BLaER1 (cell line): Measurements from ENCODE around the gene USP34.

Experiments
- H3K27ac ChIP-seq: shearing (Covaris generic); formaldehyde crosslinking; 2 replicates; pipeline ENCODE4 v1.8.1; 2022
- H3K27me3 ChIP-seq: shearing (Covaris generic); formaldehyde crosslinking; 2 replicates; pipeline ENCODE4 v1.8.1; 2022
- H3K36me3 ChIP-seq: shearing (Covaris generic); formaldehyde crosslinking; 2 replicates; pipeline ENCODE4 v1.8.1; 2022
- H3K4me1 ChIP-seq: shearing (Covaris generic); formaldehyde crosslinking; 2 replicates; pipeline ENCODE4 v1.8.1; 2022
- H3K4me2 ChIP-seq: shearing (Covaris generic); formaldehyde crosslinking; 2 replicates; pipeline ENCODE4 v1.8.1; 2022
- H3K4me3 ChIP-seq: shearing (Covaris generic); formaldehyde crosslinking; 2 replicates; pipeline ENCODE4 v1.8.1; 2022
- H3K9ac ChIP-seq: shearing (Covaris generic); formaldehyde crosslinking; 2 replicates; pipeline ENCODE4 v1.8.1; 2022
- H3K9me3 ChIP-seq: shearing (Covaris generic); formaldehyde crosslinking; 2 replicates; pipeline ENCODE4 v1.8.1; 2022
- H4K20me1 ChIP-seq: shearing (Covaris generic); formaldehyde crosslinking; 2 replicates; pipeline ENCODE4 v1.8.1; 2022
- Cebpa-rat ChIP-seq: shearing (Covaris generic); IDR thresholded peaks from 2 replicates; pipeline ENCODE4 v1.8.1; 2022

The USP34 gene

DNA sequence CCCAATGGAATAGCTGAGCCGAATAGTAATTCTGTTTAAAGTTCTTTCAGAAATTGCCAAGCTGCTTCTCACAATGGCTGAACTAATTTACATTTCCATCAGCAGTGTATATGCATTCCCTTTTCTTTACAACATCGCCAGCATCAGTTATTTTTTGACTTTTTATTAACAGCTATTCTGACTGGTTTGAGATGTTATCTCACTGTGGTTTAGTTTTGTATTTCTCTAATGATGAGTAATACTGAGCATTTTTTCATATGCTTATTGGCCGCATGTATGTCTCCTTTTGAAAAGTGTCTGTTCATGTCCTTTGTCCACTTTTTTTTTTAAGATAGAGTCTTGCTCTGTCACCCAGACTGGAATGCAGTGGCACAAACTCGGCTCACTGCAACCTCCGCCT is 208.2 kb downstream of the USP34 start:
- Histone ChIP-seq H4K20me1 (no peaks in the 10 kb centered on the region), H3K4me2 (no peak overlapping the region), H3K9me3 (no peaks in the 10 kb centered on the region), H3K4me1 (no peaks in the 10 kb centered on the region), H3K4me3 (no peak overlapping the region), H3K36me3 (peaks cover 92% of the 10 kb centered on the region), H3K27me3 (no peaks in the 10 kb centered on the region), H3K9ac (no peak overlapping the region), H3K27ac (no peak overlapping the region)
- no peak for TF ChIP-seq Cebpa-rat

DNA sequence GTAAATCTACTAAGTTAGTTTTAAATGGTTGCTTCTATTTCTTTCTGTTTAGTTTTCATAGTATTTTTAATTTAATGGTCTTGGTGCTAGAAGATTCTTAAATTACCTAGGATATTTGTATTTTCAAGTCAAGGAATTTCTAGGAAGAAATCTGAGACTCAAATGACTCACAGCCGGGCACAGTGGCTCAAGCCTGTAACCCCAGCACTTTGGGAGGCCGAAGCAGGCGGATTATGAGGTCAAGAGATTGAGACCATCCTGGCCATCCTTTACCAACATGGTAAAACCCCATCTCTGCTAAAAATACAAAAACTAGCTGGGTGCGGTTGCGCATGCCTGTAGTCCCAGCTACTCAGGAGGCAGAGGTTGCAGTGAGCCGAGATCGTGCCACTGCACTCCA is 213.4 kb downstream of the USP34 start:
- H3K4me3 ChIP-seq = no peak overlapping the region
- H3K36me3 ChIP-seq = peaks cover 86% of the 10 kb centered on the region
- H3K4me2 ChIP-seq = no peak overlapping the region
- no peaks in the 10 kb centered on the region for H3K4me1 ChIP-seq
- TF ChIP-seq Cebpa-rat = no peak
- H3K27ac ChIP-seq = no peak overlapping the region
- H3K9me3 ChIP-seq = no peaks in the 10 kb centered on the region
- no peaks in the 10 kb centered on the region for H4K20me1 ChIP-seq
- H3K9ac ChIP-seq = no peak overlapping the region
- H3K27me3 ChIP-seq = no peaks in the 10 kb centered on the region

DNA sequence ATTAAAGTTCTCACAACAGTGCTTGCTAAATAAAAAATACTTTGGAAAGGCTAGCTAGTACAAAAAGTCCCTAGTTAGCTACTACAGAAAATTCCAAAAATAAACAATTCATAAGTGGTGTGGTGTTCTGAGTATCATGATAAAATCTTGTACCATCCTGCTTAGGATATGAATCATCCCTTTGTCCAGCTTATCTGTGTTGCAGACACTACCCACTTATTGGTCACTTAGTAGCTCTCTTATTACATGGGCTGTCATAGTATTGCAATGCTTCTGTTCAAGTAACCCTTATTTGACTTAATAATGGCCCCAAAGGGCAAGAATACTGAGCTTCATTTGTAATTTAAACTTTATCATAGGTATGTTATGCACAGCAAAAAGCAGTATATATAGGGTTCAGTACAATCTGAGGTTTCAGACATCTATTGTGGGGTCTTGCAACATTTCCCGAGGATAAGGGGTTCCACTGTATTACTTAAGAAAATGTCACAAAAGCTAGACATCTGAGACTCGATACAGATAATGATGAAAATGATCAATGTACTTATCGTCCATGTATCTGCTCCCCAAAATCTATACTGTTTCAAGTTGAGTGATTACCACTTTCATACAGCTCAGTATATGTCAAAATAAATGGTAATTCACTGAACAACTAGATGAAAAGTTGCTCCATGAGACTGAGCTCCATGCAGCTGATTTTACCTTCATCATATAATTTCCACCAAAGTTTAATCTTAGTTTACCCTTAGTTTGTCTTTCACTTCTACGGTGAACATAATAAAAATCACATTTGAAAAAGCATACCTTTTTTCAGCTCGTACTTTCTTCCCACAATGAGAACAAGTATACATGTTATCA is 215.1 kb downstream of the USP34 start:
- no peak overlapping the region for H3K4me3 ChIP-seq
- no peak for TF ChIP-seq Cebpa-rat
- no peaks in the 10 kb centered on the region for H4K20me1 ChIP-seq
- no peaks in the 10 kb centered on the region for H3K4me1 ChIP-seq
- H3K27ac ChIP-seq = no peak overlapping the region
- H3K9me3 ChIP-seq = no peaks in the 10 kb centered on the region
- H3K9ac ChIP-seq = no peak overlapping the region
- H3K36me3 ChIP-seq = peaks cover 85% of the 10 kb centered on the region
- H3K4me2 ChIP-seq = no peak overlapping the region
- H3K27me3 ChIP-seq = no peaks in the 10 kb centered on the region

DNA sequence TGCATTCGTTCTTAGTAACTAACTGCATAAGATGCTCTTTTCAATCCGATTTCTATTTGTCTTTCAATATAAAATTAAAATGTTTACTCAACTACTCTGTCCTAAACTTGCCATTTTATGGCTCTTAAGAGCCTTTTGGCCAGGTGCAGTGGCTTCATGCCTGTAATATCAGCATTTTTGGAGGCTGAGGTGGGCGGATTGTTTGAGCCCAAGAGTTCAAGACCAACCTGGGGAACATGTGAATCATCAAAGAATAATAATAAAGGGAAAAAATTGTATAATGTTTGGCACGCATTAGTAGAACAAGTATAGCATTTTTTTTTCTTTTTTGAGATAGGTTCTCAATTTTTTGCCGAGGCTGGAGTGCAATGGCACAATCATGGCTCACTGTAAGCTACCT is 216.4 kb downstream of the USP34 start:
- peaks cover 88% of the 10 kb centered on the region for H3K36me3 ChIP-seq

DNA sequence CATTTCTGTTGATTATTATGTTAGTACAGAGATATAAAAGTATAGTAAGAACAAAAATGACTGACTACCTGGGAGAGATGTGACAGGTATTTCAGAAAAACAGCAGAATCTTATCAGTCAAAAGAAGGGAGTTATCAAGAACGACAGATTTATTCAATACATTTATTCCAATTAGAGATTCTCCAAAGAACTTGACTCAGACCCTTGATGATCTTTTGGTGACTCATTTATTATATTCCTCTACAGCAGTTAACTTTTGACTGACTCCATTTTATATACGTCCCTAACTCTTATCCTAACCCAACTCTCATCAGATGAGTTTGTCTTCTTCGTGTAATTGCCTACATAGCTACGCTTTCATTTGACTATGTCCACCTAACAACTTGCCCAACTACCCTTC is 217.8 kb downstream of the USP34 start:
- H3K9ac ChIP-seq = no peak overlapping the region
- no peak overlapping the region for H3K27ac ChIP-seq
- no peak overlapping the region for H3K4me3 ChIP-seq
- no peak overlapping the region for H3K4me2 ChIP-seq
- H3K9me3 ChIP-seq = no peaks in the 10 kb centered on the region
- 0 out of 2 replicates have a peak, but pooled peaks cover 6% of the 10 kb centered on the region for H4K20me1 ChIP-seq
- no peaks in the 10 kb centered on the region for H3K27me3 ChIP-seq
- no peak for TF ChIP-seq Cebpa-rat
- H3K4me1 ChIP-seq = no peaks in the 10 kb centered on the region
- H3K36me3 ChIP-seq = peaks cover 87% of the 10 kb centered on the region

More for the DNA sequence above, 216.4 kb downstream of the USP34 start:
- H3K4me1 ChIP-seq = no peaks in the 10 kb centered on the region
- no peak overlapping the region for H3K4me2 ChIP-seq
- no peak overlapping the region for H3K9ac ChIP-seq
- TF ChIP-seq Cebpa-rat = no peak
- no peak overlapping the region for H3K4me3 ChIP-seq
- no peaks in the 10 kb centered on the region for H3K27me3 ChIP-seq
- 0 out of 2 replicates have a peak, but pooled peaks cover 2% of the 10 kb centered on the region for H4K20me1 ChIP-seq
- H3K9me3 ChIP-seq = no peaks in the 10 kb centered on the region
- no peak overlapping the region for H3K27ac ChIP-seq

DNA sequence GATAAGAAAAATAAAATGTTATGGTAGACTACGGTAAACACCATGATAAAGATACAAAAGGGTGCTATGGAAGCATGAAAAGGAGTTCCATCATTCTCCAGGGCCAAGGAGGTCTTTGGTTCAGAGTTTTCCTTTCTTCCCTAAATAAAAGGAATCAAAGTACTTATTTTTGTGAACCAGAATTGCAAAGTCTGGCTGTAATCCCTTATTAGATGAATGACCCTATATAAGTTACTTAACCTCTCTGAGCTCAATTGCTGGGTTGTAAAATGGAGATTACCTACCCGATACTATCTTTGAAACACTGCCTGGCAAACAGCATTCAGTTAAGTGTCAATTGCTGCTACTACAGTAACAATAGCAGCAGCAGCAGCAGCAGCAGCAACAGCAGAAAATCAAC is 218.9 kb downstream of the USP34 start:
- TF ChIP-seq Cebpa-rat = no peak
- H3K4me3 ChIP-seq = no peak overlapping the region
- no peak overlapping the region for H3K9ac ChIP-seq
- no peak overlapping the region for H3K27ac ChIP-seq
- H3K9me3 ChIP-seq = no peaks in the 10 kb centered on the region
- H3K4me2 ChIP-seq = no peak overlapping the region
- H3K36me3 ChIP-seq = peaks cover 87% of the 10 kb centered on the region
- no peaks in the 10 kb centered on the region for H3K27me3 ChIP-seq
- H3K4me1 ChIP-seq = no peaks in the 10 kb centered on the region
- 0 out of 2 replicates have a peak, but pooled peaks cover 6% of the 10 kb centered on the region for H4K20me1 ChIP-seq

DNA sequence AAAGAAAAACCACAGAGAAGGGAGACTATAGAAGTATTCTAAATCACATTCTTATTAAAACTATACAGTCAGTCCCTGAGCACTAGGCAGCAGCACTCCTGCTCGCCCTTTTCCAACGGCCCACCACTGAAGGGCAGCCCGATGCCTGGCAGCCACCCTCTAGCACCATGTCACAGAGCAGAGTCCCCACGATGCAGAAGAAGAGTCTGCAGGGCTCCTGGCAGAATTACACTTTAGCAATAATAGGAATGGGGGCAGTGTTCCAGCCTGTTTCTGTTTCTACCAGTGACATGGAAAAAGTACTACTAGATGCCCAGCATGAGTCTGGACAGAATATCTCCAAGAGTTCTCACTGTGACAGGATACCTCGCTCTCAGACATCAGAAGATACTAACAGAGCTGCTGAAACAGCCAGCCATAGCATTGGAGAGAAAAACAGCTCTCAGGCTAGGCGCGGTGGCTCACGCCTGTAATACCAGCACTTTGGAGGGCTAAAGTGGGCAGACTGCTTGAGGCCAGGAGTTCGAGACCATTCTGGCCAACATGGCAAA is 221.3 kb downstream of the USP34 start:
- Histone ChIP-seq H3K27me3 (no peaks in the 10 kb centered on the region), H3K4me1 (no peaks in the 10 kb centered on the region), H4K20me1 (0 out of 2 replicates have a peak, but pooled peaks cover 6% of the 10 kb centered on the region), H3K4me3 (no peak overlapping the region), H3K9ac (no peak overlapping the region), H3K27ac (no peak overlapping the region), H3K36me3 (peaks cover 86% of the 10 kb centered on the region), H3K9me3 (no peaks in the 10 kb centered on the region), H3K4me2 (no peak overlapping the region)
- no peak for TF ChIP-seq Cebpa-rat

DNA sequence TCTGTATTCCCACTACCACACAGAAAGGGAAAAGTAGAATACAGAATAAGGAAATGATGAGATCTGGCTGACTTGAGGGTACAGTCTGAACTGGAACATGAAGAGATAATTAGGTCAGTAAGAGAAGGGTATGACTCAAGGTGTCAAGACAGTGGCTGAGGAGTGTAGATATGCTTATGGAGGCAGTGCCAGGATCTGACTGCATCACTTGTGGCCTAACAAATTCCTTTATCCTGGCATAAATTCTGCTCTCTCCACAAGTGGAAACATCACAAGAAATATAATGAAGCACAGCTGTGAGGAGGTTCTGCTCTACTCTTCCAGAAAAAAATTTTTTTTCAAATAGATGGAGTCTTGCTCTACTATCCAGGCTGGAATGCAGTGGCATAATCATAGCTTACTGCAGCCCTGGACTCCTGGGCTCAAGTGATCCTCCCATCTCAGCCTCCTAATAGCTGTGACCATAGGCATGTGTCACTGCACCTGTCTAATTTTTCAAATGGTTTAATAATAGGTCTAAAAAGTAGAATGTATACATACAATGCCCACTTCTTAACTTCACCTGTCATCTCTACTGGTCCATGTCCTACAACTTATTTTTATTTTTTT is 223.6 kb downstream of the USP34 start:
- Histone ChIP-seq H3K4me3 (no peak overlapping the region), H3K4me2 (no peak overlapping the region), H4K20me1 (0 out of 2 replicates have a peak, but pooled peaks cover 6% of the 10 kb centered on the region), H3K9me3 (no peaks in the 10 kb centered on the region), H3K4me1 (no peaks in the 10 kb centered on the region), H3K9ac (no peak overlapping the region), H3K27ac (no peak overlapping the region), H3K36me3 (peaks cover 88% of the 10 kb centered on the region), H3K27me3 (no peaks in the 10 kb centered on the region)
- TF ChIP-seq Cebpa-rat = no peak

DNA sequence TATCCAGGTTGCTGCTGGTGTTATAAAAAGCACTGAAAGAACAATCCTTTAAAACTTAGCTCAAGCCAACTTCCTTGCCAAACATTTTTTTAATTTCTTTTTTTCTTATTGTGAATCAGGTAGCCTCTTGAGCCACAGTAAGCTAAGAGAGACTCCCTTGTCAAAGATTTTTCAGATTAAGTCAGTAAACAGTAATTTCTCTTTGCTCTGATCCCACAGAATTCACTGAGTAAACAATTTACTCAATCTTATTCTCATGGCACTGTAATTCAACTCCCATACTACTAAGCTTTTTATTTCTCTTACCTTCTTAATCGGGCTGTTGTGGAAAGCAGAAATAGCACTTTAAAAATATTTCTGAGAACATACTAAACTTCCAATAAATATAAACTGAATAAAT is 226.2 kb downstream of the USP34 start:
- Histone ChIP-seq H3K4me1 (peaks cover under 1% of the 10 kb centered on the region; the same call in 1 of the 2 replicates), H3K9ac (no peak overlapping the region), H3K4me3 (no peak overlapping the region), H3K36me3 (peaks cover 86% of the 10 kb centered on the region), H3K4me2 (no peak overlapping the region), H3K27me3 (no peaks in the 10 kb centered on the region), H4K20me1 (0 out of 2 replicates have a peak, but pooled peaks cover 6% of the 10 kb centered on the region), H3K9me3 (no peaks in the 10 kb centered on the region), H3K27ac (no peak overlapping the region)
- no peak for TF ChIP-seq Cebpa-rat

DNA sequence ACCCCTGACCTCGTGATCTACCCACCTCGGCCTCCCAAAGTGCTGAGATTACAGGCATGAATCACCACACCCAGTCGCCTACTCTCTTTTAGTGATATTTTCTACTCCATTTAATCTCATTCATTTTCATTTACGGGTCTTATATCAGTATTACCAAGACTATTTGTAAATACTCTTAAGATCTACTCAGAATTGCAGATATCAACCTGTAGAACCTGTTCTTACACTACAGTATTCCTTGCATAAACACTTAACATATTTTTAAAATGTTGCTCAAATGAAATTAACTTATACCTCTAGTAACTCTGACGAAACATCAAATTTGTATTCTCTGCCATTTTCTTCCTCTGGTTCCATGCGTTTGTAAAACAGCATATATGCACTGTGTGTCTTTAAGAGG is 229.6 kb downstream of the USP34 start:
- H3K4me1 ChIP-seq = peaks cover 18% of the 10 kb centered on the region
- no peak overlapping the region for H3K27ac ChIP-seq
- H3K36me3 ChIP-seq = peaks cover 82% of the 10 kb centered on the region
- no peaks in the 10 kb centered on the region for H3K27me3 ChIP-seq
- H3K4me2 ChIP-seq = no peak overlapping the region
- H3K9ac ChIP-seq = no peak overlapping the region
- no peak overlapping the region for H3K4me3 ChIP-seq
- H3K9me3 ChIP-seq = no peaks in the 10 kb centered on the region
- no peak for TF ChIP-seq Cebpa-rat
- no peaks in the 10 kb centered on the region for H4K20me1 ChIP-seq
